Adipose tissue (tissue), 3 donors: ENCODE measurements around the gene PIF1. TPM values are rescaled to one million over a fixed set of nuclear protein-coding genes. Genes with fewer than 3 reads are reported as not detected.

Experiments
- polyA plus RNA-seq, 3 donors: library from polyadenylated mRNA; stranded (reverse); fragments of 200-250 nt; gene quantifications; one replicate each; pipeline ENCODE4 v1.2.3, GENCODE V29; 2013
- donor health status: healthy with polysubstance abuse.
- donor health status: Bipolar disorder and iron deficiency.
- donor health status: healthy.

The PIF1 gene
- polyA plus RNA-seq, 3 donors = 0.24 to 0.91 (median 0.79) TPM

Other genes starting within 250 kb of the PIF1 start
- 10 to 100 TPM in 2 of 3 donors, 1 to 10 TPM in 1; 2.6 to 22.8 (median 16.2) TPM for gene RBPMS2, start 50.1 kb downstream of the PIF1 start, polyA plus RNA-seq
- 10 to 100 TPM in 2 of 3 donors, 1 to 10 TPM in 1; 7.2 to 63.6 (median 58.9) TPM for gene PLEKHO2, start 16.3 kb upstream of the PIF1 start, polyA plus RNA-seq
- 1 to 10 TPM; 1.8 to 4.5 (median 3.4) TPM for gene ANKDD1A, start 86.3 kb upstream of the PIF1 start, polyA plus RNA-seq
- gene SPG21, start 164.3 kb upstream of the PIF1 start, polyA plus RNA-seq = 10 to 100 TPM; 35.4 to 86.3 (median 53.2) TPM
- 10 to 100 TPM in 1 of 3 donors, 1 to 10 TPM in 2; 3.4 to 10.8 (median 6.9) TPM for gene MTFMT, start 204.0 kb upstream of the PIF1 start, polyA plus RNA-seq
- under 1 TPM in 1 of 3 donors, not detected in 2; 0.10 TPM for gene SLC51B, start 219.7 kb upstream of the PIF1 start, polyA plus RNA-seq
- 10 to 100 TPM in 1 of 3 donors, 1 to 10 TPM in 2; 1.7 to 21.6 (median 6.7) TPM for gene RASL12, start 242.3 kb upstream of the PIF1 start, polyA plus RNA-seq